ENCODE results near the gene ZNF84. TPM values are rescaled to one million over a fixed set of nuclear protein-coding genes. Genes with fewer than 3 reads are reported as not detected.
A peak's percentile ranks its signal among the peaks of the same experiment; 100 is the strongest.

The ZNF84 gene
- total RNA-seq, 1 donor from 2014 or later = 33.7 TPM

- no peaks in the 10 kb centered on the region for H3K27me3 ChIP-seq (ENCODE audit: insufficient read depth, low read length)
- Mint-ChIP-seq H3K4me1 (ENCODE audit: low read depth, unreplicated experiment) (peaks cover 5% of the 10 kb centered on the region), H3K27ac (ENCODE audit: unreplicated experiment) (no peak overlapping the region), H3K4me3 (ENCODE audit: unreplicated experiment) (no peak overlapping the region), H3K27me3 (ENCODE audit: low read depth, unreplicated experiment) (no peaks in the 10 kb centered on the region), H3K36me3 (ENCODE audit: low read depth, unreplicated experiment) (peaks cover 68% of the 10 kb centered on the region), H3K9me3 (ENCODE audit: unreplicated experiment) (peaks cover 53% of the 10 kb centered on the region)
- TF ChIP-seq EZH2 (IDR thresholded peaks at IDR 0.05; ENCODE audit: insufficient read depth, low read length) (no peak), CTCF (IDR thresholded peaks at IDR 0.05; ENCODE audit: insufficient read depth, low read depth, low read length) (no peak)
- H3K27ac ChIP-seq (ENCODE audit: low read depth, low read length) = no peak overlapping the region
- no peak for FAIRE-seq
- H3K9me3 ChIP-seq (ENCODE audit: insufficient read depth, low read depth, low read length) = peaks cover 49% of the 10 kb centered on the region
- H3K4me2 ChIP-seq (ENCODE audit: low read length) = no peak overlapping the region
- no peak overlapping the region for H3K9ac ChIP-seq (ENCODE audit: low read length)
- H3K36me3 ChIP-seq (ENCODE audit: insufficient read depth, low read length) = peaks cover 49% of the 10 kb centered on the region
- no peak overlapping the region for H2AFZ ChIP-seq (ENCODE audit: low read depth, low read length)
- H4K20me1 ChIP-seq (ENCODE audit: insufficient read depth, low read length) = no peaks in the 10 kb centered on the region
- peaks cover 28% of the 10 kb centered on the region for H3K79me2 ChIP-seq (ENCODE audit: insufficient read depth, low read length)
- no peak for DNase-seq (ENCODE audit: low read depth)
- peak overlapping the region; percentile 8 for H3K4me3 ChIP-seq (ENCODE audit: insufficient read depth, low read depth, low read length)
- H3K4me1 ChIP-seq (ENCODE audit: insufficient read depth, low read length) = no peaks in the 10 kb centered on the region
These were observed 46.0 kb downstream of the ZNF84 start for GRCh38 chr12:133083345-133083744.

GRCh38 chr12:133105620-133106019 is 68.3 kb downstream of the ZNF84 start:
- H2AFZ ChIP-seq (ENCODE audit: low read depth, low read length) = no peak overlapping the region
- H3K27ac ChIP-seq (ENCODE audit: low read depth, low read length) = no peak overlapping the region
- DNase-seq (ENCODE audit: low read depth) (no peak), FAIRE-seq (no peak)
- no peaks in the 10 kb centered on the region for H3K4me1 Mint-ChIP-seq (ENCODE audit: low read depth, unreplicated experiment)
- no peak overlapping the region for H3K9ac ChIP-seq (ENCODE audit: low read length)
- H3K9me3 ChIP-seq (ENCODE audit: insufficient read depth, low read depth, low read length) = peaks cover 54% of the 10 kb centered on the region
- peak overlapping the region; percentile 6 for H3K4me3 ChIP-seq (ENCODE audit: insufficient read depth, low read depth, low read length)
- peaks cover 88% of the 10 kb centered on the region for H3K36me3 Mint-ChIP-seq (ENCODE audit: low read depth, unreplicated experiment)
- peaks cover 46% of the 10 kb centered on the region for H3K36me3 ChIP-seq (ENCODE audit: insufficient read depth, low read length)
- no peaks in the 10 kb centered on the region for H3K4me1 ChIP-seq (ENCODE audit: insufficient read depth, low read length)
- no peaks in the 10 kb centered on the region for H3K27me3 Mint-ChIP-seq (ENCODE audit: low read depth, unreplicated experiment)
- peaks cover 90% of the 10 kb centered on the region for H3K9me3 Mint-ChIP-seq (ENCODE audit: unreplicated experiment)
- no peak overlapping the region for H3K4me3 Mint-ChIP-seq (ENCODE audit: unreplicated experiment)
- TF ChIP-seq CTCF (IDR thresholded peaks at IDR 0.05; ENCODE audit: insufficient read depth, low read depth, low read length) (no peak), EZH2 (IDR thresholded peaks at IDR 0.05; ENCODE audit: insufficient read depth, low read length) (no peak)
- no peaks in the 10 kb centered on the region for H3K79me2 ChIP-seq (ENCODE audit: insufficient read depth, low read length)
- H3K27ac Mint-ChIP-seq (ENCODE audit: unreplicated experiment) = no peak overlapping the region
- H3K4me2 ChIP-seq (ENCODE audit: low read length) = no peak overlapping the region
- H4K20me1 ChIP-seq (ENCODE audit: insufficient read depth, low read length) = no peaks in the 10 kb centered on the region
- no peaks in the 10 kb centered on the region for H3K27me3 ChIP-seq (ENCODE audit: insufficient read depth, low read length)

DNA sequence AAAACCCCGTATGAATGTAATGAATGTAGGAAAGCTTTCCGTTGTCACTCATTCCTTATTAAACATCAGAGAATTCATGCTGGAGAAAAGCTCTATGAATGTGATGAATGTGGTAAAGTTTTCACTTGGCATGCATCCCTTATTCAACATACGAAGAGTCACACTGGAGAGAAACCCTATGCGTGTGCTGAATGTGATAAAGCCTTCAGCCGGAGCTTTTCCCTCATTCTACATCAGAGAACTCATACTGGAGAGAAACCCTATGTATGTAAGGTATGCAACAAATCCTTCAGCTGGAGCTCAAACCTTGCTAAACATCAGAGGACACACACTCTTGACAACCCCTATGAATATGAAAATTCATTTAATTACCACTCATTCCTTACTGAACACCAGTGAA is 68.9 kb downstream of the ZNF84 start:
- TF ChIP-seq CTCF (IDR thresholded peaks at IDR 0.05; ENCODE audit: insufficient read depth, low read depth, low read length) (no peak), EZH2 (IDR thresholded peaks at IDR 0.05; ENCODE audit: insufficient read depth, low read length) (no peak)
- Histone ChIP-seq H3K9ac (ENCODE audit: low read length) (no peak overlapping the region), H2AFZ (ENCODE audit: low read depth, low read length) (no peak overlapping the region), H4K20me1 (ENCODE audit: insufficient read depth, low read length) (no peaks in the 10 kb centered on the region), H3K79me2 (ENCODE audit: insufficient read depth, low read length) (no peaks in the 10 kb centered on the region), H3K4me3 (ENCODE audit: insufficient read depth, low read depth, low read length) (no peak overlapping the region), H3K9me3 (ENCODE audit: insufficient read depth, low read depth, low read length) (peaks cover 53% of the 10 kb centered on the region), H3K36me3 (ENCODE audit: insufficient read depth, low read length) (peaks cover 40% of the 10 kb centered on the region), H3K27me3 (ENCODE audit: insufficient read depth, low read length) (no peaks in the 10 kb centered on the region), H3K27ac (ENCODE audit: low read depth, low read length) (no peak overlapping the region), H3K4me2 (ENCODE audit: low read length) (no peak overlapping the region), H3K4me1 (ENCODE audit: insufficient read depth, low read length) (no peaks in the 10 kb centered on the region)
- DNase-seq (ENCODE audit: low read depth) (no peak), FAIRE-seq (no peak)
- Mint-ChIP-seq H3K36me3 (ENCODE audit: low read depth, unreplicated experiment) (peaks cover 84% of the 10 kb centered on the region), H3K27me3 (ENCODE audit: low read depth, unreplicated experiment) (no peaks in the 10 kb centered on the region), H3K27ac (ENCODE audit: unreplicated experiment) (no peak overlapping the region), H3K4me3 (ENCODE audit: unreplicated experiment) (no peak overlapping the region), H3K4me1 (ENCODE audit: low read depth, unreplicated experiment) (no peaks in the 10 kb centered on the region), H3K9me3 (ENCODE audit: unreplicated experiment) (peaks cover 89% of the 10 kb centered on the region)
